PC-3 (cell line): ENCODE results near the gene BHLHE23. TPM values are rescaled to one million over a fixed set of nuclear protein-coding genes. Genes with fewer than 3 reads are reported as not detected.

Experiments used
- ATAC-seq: fragments of 200-7000 bp; cut with Tn5 transposase; 2 replicates; pipeline ENCODE4 v1.9.1; 2020; ENCODE audit warnings: mild to moderate bottlenecking, moderate library complexity
- BruUV-seq: library from RNA; stranded (reverse); fragments of 400-500 nt; replicated peaks from 2 replicates; lab custom pipeline; 2021; lab: Mats Ljungman, UMichigan
- CTCF ChIA-PET: fragments of 300-600 bp; sonication (Branson Sonifier 250); formaldehyde crosslinking; loops from one replicate; lab custom pipeline; 2022; ENCODE audit warnings: antibody characterized with exemption; lab: Charles Lee
- POLR2A ChIA-PET: fragments of 300-600 bp; sonication (Branson Sonifier 250); formaldehyde crosslinking; loops from one replicate; lab custom pipeline; 2022; ENCODE audit warnings: antibody characterized with exemption; ENCODE audit not compliant: unreplicated experiment; lab: Charles Lee
- DNase-seq: peaks from one replicate; pipeline ENCODE4 v3.0.0-alpha.2; 2015
- H2AFZ ChIP-seq: fragments of 300-600 bp; sonication (generic); 2 replicates; pipeline ENCODE4 v1.6.0; 2016; ENCODE audit warnings: antibody characterized with exemption, low read length
- H3F3A ChIP-seq: fragments of 300-600 bp; sonication (generic); one replicate; pipeline ENCODE4 v1.6.0; 2017; ENCODE audit warnings: antibody characterized with exemption, low read length, control low read depth, mild to moderate bottlenecking; ENCODE audit not compliant: unreplicated experiment
- H3K27ac ChIP-seq: fragments of 300-600 bp; sonication (generic); 2 replicates; pipeline ENCODE4 v1.5.1; 2016; ENCODE audit warnings: mild to moderate bottlenecking, low read length
- H3K27me3 ChIP-seq: fragments of 300-600 bp; sonication (generic); 2 replicates; pipeline ENCODE4 v1.6.1; 2016; ENCODE audit warnings: low read length, mixed read lengths
- H3K36me3 ChIP-seq: fragments of 300-600 bp; sonication (generic); 2 replicates; pipeline ENCODE4 v1.6.1; 2016; ENCODE audit warnings: low read depth, mixed run types, low read length, mixed read lengths
- H3K4me1 ChIP-seq: fragments of 300-600 bp; sonication (generic); 2 replicates; pipeline ENCODE4 v1.5.1; 2016; ENCODE audit warnings: low read length; ENCODE audit not compliant: insufficient read depth
- H3K4me2 ChIP-seq: fragments of 300-600 bp; sonication (generic); 2 replicates; pipeline ENCODE4 v1.6.0; 2016; ENCODE audit warnings: low read length
- H3K4me3 ChIP-seq: fragments of 300-600 bp; sonication (generic); 2 replicates; pipeline ENCODE4 v1.5.1; 2016; ENCODE audit warnings: mild to moderate bottlenecking, low read length, mixed read lengths
- H3K79me2 ChIP-seq: fragments of 300-600 bp; sonication (generic); 2 replicates; pipeline ENCODE4 v1.6.1; 2017; ENCODE audit warnings: low read length, mixed read lengths
- H3K9ac ChIP-seq: fragments of 300-600 bp; sonication (generic); 2 replicates; pipeline ENCODE4 v1.6.0; 2016; ENCODE audit warnings: mild to moderate bottlenecking, low read length
- H3K9me2 ChIP-seq: fragments of 300-600 bp; sonication (generic); replicated peaks from 2 replicates; pipeline ENCODE4 v1.6.1; 2016; ENCODE audit warnings: mixed run types, low read length, mixed read lengths
- H3K9me3 ChIP-seq: fragments of 300-600 bp; sonication (generic); 2 replicates; pipeline ENCODE4 v1.6.1; 2016; ENCODE audit warnings: low read length, mixed read lengths
- H4K20me1 ChIP-seq: fragments of 300-600 bp; sonication (generic); 2 replicates; pipeline ENCODE4 v1.6.1; 2016; ENCODE audit warnings: low read length, mixed read lengths
- EZH2 ChIP-seq: fragments of 300-600 bp; sonication (generic); IDR thresholded peaks from one replicate; pipeline ENCODE4 v1.6.1; 2017; ENCODE audit warnings: antibody characterized with exemption, mild to moderate bottlenecking, low read length; ENCODE audit not compliant: unreplicated experiment
- EZH2phosphoT487 ChIP-seq: fragments of 300-600 bp; sonication (generic); IDR thresholded peaks from 2 replicates; pipeline ENCODE4 v1.6.1; 2018; ENCODE audit warnings: mild to moderate bottlenecking, antibody characterized with exemption, low read length, borderline replicate concordance
- intact Hi-C: fragments of 100-400 bp; cut with micrococcal nuclease; formaldehyde crosslinking; loops from 2 replicates; pipeline ENCODE4 v1.9.0; 2023
- total RNA-seq: library from RNA; depleted of rRNA; stranded (reverse); fragments of >200 nt; gene quantifications from 2 replicates; pipeline ENCODE4 v1.2.3, GENCODE V29; 2014
- TF ChIP-seq, protein P1 (sequence below): fragments of 300-600 bp; sonication (generic); conservative IDR thresholded peaks from 2 replicates; pipeline ENCODE4 v1.5.1; 2017; ENCODE audit warnings: antibody characterized with exemption, low read depth, mild to moderate bottlenecking, low read length

The BHLHE23 gene
- total RNA-seq, 1 experiment from 2014 or later = not detected

DNA sequence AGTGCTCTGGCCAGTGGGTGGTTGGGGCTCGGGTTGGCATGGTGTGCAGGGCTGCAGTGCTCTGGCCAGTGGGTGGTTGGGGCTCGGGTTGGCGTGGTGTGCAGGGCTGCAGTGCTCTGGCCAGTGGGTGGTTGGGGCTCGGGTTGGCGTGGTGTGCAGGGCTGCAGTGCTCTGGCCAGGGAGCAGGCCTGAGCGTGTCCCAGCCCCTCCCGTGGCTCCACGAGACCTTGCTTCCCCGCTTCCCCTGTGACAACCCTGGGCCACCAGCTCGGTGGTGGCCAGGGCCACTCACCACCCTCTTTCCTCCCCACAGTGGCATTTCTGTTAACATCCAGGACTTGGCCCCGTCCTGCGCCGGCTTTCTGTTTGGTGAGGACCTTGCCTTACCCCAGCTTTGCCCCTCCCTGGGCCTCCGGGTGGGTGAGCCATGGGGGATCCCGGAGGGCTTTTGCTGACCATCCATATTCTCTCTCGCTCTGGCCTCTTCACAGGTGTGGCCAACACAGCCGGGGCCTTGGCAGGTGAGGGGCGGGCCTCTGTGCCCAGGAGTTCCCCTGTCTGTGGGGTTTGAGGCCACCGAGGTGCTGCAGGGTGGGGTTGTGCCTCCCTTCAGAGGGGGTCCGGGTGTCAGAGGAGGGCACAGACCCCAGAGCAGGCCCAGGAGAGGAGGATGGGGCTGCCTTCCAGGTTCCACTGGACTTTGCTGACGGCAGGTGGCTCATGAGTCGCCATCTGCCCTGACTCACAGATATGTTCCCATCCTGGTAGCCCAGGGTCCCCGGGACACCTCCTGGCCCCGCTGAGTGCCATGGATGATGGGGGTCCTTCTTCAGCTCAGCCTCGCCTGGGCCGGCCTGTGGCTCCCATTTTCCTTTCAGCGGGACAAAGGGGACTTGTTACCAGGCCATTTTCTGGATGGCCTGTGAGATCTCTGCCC is 40.3 kb downstream of the BHLHE23 start:
- POLR2A ChIA-PET = no interaction called here

DNA sequence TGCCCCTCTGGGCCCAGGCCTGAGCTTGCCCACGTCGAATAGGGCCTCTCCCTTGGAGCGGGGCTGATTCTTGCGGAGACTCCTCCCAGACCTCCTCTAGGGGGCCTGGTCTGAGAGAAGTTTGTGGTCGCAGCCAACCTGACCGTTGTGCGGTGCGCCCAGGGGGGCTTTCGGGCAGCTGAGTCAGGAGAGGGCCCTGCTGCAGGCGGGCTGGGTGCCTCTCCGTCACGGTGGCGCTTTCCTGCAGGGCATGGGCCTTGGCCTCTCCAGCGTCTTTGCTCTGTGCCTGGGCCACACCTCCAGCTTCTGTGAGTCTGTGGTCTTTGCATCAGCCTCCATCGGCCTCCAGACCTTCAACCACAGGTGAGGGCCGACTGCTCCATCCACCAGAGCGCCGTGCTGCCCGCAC is 41.4 kb downstream of the BHLHE23 start:
- no peak overlapping the region for H2AFZ ChIP-seq
- no peak for TF ChIP-seq EZH2
- TF ChIP-seq, protein P1, sequence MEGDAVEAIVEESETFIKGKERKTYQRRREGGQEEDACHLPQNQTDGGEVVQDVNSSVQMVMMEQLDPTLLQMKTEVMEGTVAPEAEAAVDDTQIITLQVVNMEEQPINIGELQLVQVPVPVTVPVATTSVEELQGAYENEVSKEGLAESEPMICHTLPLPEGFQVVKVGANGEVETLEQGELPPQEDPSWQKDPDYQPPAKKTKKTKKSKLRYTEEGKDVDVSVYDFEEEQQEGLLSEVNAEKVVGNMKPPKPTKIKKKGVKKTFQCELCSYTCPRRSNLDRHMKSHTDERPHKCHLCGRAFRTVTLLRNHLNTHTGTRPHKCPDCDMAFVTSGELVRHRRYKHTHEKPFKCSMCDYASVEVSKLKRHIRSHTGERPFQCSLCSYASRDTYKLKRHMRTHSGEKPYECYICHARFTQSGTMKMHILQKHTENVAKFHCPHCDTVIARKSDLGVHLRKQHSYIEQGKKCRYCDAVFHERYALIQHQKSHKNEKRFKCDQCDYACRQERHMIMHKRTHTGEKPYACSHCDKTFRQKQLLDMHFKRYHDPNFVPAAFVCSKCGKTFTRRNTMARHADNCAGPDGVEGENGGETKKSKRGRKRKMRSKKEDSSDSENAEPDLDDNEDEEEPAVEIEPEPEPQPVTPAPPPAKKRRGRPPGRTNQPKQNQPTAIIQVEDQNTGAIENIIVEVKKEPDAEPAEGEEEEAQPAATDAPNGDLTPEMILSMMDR = no peak
- TF ChIP-seq EZH2phosphoT487 = no peak
- no peak overlapping the region for H3K4me3 ChIP-seq
- H3K27me3 ChIP-seq = peaks cover 9% of the 10 kb centered on the region; the same call in 1 of the 2 replicates
- ChIA-PET CTCF (no interaction called here), POLR2A (no interaction called here)
- no peak overlapping the region for H3K27ac ChIP-seq
- H3K36me3 ChIP-seq = no peaks in the 10 kb centered on the region
- no peaks in the 10 kb centered on the region for H3K4me1 ChIP-seq
- no peaks in the 10 kb centered on the region for H3F3A ChIP-seq
- no peaks in the 10 kb centered on the region for H3K9me2 ChIP-seq
- ATAC-seq (no peak), DNase-seq (no peak)
- H3K9ac ChIP-seq = no peak overlapping the region
- no peaks in the 10 kb centered on the region for H3K79me2 ChIP-seq
- H3K9me3 ChIP-seq = no peaks in the 10 kb centered on the region
- intact Hi-C loops = no loop called here
- BruUV-seq = no TSS peak
- no peaks in the 10 kb centered on the region for H4K20me1 ChIP-seq
- no peak overlapping the region for H3K4me2 ChIP-seq

More for the DNA sequence above, 40.3 kb downstream of the BHLHE23 start:
- DNase-seq = no peak
- H2AFZ ChIP-seq = no peak overlapping the region
- no peaks in the 10 kb centered on the region for H4K20me1 ChIP-seq
- TF ChIP-seq EZH2phosphoT487 (no peak), EZH2 (no peak)
- TF ChIP-seq, protein P1 = no peak
- no peaks in the 10 kb centered on the region for H3K36me3 ChIP-seq
- H3K27me3 ChIP-seq = peaks cover 9% of the 10 kb centered on the region; the same call in 1 of the 2 replicates
- H3K79me2 ChIP-seq = no peaks in the 10 kb centered on the region
- no peaks in the 10 kb centered on the region for H3K4me1 ChIP-seq
- H3K4me3 ChIP-seq = no peak overlapping the region
- no TSS peak for BruUV-seq
- H3K4me2 ChIP-seq = no peak overlapping the region
- intact Hi-C loops = no loop called here
- no peak overlapping the region for H3K9ac ChIP-seq
- H3K9me3 ChIP-seq = no peaks in the 10 kb centered on the region
- no peaks in the 10 kb centered on the region for H3K9me2 ChIP-seq
- no peak overlapping the region for H3K27ac ChIP-seq
- CTCF ChIA-PET = no interaction called here
- ATAC-seq = no peak
- no peaks in the 10 kb centered on the region for H3F3A ChIP-seq

DNA sequence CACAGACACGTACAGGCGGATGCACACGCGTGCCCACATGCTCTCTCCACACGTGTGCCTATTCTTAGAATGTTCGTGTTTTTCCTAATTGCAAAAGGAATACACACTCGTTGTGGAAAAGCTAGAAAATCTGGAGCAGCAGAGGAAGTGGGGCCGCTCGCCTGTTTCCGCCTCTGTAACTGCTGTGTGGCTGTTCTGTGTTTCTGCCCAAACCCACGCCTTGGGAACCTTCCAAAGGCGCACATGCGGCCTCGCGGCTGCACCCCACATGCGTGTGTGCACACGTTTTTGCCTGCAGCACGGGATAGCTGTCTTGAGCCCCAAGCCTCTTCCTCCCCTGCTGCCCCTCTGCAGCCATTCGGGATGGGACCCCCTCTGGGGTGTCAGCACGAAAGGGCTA is 42.1 kb downstream of the BHLHE23 start:
- Histone ChIP-seq H3K79me2 (no peaks in the 10 kb centered on the region), H3K27ac (no peak overlapping the region), H3K27me3 (peaks cover 9% of the 10 kb centered on the region; the same call in 1 of the 2 replicates), H3K9ac (no peak overlapping the region), H3K36me3 (no peaks in the 10 kb centered on the region), H3K4me3 (no peak overlapping the region), H2AFZ (no peak overlapping the region), H3K4me1 (no peaks in the 10 kb centered on the region), H3F3A (no peaks in the 10 kb centered on the region), H3K9me3 (no peaks in the 10 kb centered on the region), H3K9me2 (no peaks in the 10 kb centered on the region), H3K4me2 (no peak overlapping the region), H4K20me1 (no peaks in the 10 kb centered on the region)
- DNase-seq (no peak), ATAC-seq (no peak)
- ChIA-PET CTCF (no interaction called here), POLR2A (no interaction called here)
- intact Hi-C loops = no loop called here
- no TSS peak for BruUV-seq
- TF ChIP-seq, protein P1 = no peak
- no peak for TF ChIP-seq EZH2phosphoT487
- no peak for TF ChIP-seq EZH2
